Ramos (cell line): ENCODE measurements around the gene UBA6.
"Not testable (repeated sequence)": the region's sequence is repeated elsewhere in the genome, so short reads cannot be mapped to it uniquely, and the experiment has no call there.

Source experiments
- in situ Hi-C: fragments of 300-500 bp; cut with MboI; formaldehyde crosslinking; loops from one replicate; pipeline ENCODE4 v1.14.3; 2022; ENCODE audit warnings: low sequenced_read_pairs; ENCODE audit not compliant: unreplicated experiment

UBA6 gene

DNA sequence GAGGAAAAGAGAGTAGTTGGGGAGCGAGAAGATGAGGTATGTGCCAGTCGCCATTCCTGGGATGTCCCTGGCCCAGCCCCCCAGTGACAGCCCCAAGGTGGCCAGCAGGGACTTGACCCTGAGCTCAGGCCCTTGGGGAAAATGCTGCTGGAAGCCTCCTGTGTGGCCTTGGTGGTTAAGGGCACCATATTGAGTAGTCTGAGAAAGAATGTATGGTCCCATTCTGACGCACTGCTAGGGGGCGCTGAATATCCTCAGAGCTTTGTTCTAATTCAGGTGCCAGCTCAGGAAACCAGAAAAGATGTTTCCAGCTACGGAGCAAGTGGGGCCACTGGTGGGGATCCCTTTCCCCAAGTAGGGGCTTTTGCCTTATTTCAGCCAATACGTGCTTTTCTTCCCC lies 14.0 kb upstream of the UBA6 start:
- in situ Hi-C loops, result no loop called here

DNA sequence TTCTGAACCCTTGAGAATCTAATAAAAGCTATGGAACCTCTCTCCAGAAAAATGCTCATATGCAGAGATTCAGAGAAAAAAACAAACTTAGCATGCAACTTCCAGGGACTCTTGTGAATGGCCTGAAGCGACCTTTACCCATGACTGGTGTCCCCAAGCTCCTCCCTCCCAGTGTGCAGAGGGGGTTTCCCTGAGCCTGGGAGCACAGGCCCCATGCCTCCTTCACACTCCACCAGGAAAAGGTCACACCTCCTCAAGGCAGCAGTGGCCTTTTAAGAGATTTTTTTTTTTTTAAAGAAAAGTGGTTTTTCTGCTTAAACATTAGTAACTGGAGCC lies 13.3 kb upstream of the UBA6 start:
- in situ Hi-C loops, result no loop called here

DNA sequence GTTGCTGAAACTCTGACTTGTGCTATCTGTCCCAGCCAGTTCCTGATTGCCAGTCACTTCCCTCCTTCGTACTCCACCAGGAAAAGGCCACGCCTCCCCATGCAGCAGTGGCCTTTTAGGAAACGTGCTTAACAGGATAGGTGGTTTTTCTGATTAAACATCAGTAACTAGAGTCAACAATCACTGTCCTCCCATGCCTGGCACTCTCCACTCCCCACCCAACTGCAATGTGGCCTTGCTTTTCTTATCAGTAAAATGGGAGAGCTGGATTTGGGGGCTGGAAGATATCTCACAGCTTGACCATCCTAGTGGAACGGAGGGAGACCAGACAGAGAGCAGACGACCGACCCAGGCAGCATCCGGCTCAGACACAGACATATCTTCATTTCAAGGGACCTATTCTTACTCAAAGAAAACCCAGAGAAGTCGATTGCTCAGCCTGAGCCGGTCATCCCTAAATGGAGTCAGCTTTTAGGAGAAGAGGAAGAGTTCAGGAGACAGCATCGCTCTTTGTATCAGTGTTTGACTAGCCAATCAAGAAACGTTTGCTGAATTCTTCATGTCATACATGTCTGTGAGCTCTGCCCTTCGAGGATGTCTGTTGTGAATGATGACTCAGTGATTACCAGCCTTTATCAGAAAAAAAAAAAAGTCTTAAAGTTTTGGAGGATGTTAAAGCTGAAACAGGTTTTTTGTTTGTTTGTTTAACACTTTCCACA lies 12.7 kb upstream of the UBA6 start:
- in situ Hi-C loops, result no loop called here

DNA sequence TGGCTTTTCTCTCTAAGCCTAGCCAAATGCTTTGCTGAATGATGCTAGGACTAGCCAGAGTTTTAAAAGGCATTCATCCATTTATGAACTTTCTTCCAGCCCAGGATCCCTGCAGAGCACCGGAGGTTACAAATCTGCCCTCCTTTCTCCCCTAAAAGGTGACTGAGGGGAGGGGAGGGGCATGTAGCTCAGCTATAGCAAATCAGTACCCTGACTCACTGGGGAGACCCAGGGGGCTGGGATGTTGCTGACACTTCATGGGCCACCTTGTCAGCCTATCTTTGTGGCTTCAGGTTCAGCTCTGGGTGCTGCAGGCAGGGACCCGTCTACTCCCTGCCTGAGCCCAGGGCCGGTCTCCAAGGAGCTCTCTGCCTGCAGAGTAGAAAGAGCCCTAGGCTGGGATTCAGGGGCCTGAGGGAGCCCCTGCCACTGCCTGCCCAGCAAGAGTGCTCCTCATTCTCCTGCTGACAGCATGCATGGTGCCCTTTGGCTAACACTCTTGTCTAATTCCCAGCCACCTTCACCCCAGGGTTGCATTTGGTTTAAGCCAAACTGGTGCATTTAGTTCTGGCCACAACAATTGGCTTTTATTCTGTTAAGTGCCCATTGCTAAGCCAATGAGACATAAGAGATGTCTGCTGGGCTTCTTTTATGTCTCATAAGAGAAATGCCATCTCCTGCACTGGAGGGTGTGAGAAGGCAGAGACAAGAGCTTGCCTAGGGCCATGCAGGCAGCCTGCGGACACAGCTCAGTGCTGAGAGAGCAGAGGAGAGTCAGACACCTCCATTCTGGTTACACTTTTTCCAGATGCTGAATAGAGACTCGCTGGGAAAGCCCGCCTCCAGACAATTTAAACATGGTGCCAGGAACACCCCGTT lies 11.9 kb upstream of the UBA6 start:
- in situ Hi-C loops, result no loop called here

DNA sequence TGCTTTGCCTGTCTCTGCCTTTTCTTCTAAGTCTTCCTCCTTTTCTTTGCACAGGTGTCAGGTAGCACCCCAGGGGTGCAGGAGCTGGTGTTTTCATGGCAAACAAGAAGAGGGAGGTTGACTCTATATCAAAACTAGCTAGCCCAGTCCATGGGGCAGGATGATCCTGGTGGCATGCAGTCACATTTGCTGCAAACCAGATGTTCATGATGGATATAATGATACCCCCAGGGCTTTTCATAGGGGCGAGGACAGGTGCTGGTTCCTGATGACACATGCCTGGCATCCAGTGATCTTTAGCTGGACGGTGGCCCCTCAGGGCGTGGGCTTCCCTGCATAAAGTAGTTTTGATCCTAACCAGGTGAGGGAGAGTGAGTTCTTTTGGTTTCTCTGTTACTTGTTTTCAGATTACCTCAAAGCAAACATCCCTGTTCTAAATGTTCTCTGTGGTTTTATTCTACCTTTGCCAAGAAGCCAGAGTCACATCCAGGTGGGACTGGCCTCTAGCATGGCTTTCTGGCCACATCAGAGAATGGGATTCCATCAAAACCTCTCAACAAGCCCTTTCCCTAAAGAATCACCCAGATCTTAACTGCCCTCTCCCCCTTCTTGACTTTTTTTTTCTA lies 11.2 kb upstream of the UBA6 start:
- in situ Hi-C loops, result no loop called here

DNA sequence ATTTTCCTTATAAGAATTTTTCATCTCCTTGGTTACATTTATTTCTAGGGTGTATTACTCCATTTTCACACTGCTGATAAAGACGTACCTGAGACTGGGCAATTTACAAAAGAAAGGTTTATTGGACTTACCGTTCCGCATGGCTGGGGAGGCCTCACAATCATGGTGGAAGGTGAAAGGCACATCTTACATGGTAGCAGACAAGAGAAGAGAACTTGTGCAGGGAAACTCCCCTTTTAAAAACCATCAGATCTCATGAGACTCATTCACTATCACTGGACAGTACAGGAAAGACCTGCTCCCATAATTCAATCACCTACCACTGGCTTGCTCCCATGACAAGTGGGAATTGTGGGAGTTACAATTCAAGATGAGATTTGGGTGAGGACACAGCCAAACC lies 5.7 kb upstream of the UBA6 start:
- in situ Hi-C loops, result not testable (repeated sequence)

DNA sequence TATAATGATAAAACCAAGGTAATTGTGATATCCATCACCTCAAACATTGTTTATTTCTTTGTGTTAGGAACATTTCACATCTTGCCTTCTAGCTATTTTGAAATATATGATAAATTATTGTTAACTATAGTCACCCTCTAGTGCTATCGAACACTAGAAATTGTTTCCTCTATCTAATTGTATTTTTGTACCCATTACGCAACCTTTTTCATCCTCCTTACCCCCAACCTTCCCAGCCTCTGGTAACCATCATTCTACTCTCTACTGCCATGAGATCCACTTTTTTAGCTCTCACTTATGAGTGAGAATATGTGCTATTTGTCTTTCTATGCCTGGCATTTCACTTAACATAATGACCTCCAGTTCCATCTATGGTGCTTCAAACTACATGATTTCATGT lies 3.9 kb upstream of the UBA6 start:
- in situ Hi-C loops, result no loop called here

DNA sequence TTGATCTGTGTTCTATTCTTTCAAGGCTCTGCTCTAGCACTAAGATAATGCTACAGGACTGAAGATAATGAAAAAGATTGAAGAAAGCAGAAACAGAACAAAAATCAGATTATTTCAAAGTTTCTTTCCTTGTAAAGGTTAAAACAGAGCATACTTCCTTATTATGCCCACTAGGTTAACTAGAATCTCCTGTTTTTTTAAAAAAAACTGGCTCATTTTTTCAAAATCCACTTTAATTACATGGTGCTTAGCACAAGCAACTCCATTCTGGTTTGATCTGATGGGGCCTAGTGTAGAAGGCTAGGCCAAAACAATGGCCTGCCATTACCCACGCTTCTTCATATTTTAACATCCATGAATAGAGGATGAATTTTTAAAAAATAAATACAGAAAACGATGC lies 1.2 kb upstream of the UBA6 start:
- in situ Hi-C loops, result no loop called here

DNA sequence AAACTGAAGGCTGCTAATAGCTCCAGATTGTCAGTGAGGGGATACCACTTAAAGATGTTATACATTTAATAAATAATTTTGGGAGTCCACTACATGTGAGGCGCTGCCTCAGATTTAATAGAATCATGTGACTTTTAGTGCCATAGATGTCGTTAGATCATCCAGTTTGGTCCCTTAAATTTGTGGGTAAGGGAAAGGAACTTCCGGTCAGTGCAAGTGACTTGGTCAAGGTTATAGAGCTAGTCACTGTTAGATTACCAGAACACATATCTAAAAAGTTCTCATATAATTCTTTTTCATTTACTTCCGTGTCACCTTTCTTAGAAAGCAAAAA lies 529 bp upstream of the UBA6 start:
- in situ Hi-C loops, result no loop called here

DNA sequence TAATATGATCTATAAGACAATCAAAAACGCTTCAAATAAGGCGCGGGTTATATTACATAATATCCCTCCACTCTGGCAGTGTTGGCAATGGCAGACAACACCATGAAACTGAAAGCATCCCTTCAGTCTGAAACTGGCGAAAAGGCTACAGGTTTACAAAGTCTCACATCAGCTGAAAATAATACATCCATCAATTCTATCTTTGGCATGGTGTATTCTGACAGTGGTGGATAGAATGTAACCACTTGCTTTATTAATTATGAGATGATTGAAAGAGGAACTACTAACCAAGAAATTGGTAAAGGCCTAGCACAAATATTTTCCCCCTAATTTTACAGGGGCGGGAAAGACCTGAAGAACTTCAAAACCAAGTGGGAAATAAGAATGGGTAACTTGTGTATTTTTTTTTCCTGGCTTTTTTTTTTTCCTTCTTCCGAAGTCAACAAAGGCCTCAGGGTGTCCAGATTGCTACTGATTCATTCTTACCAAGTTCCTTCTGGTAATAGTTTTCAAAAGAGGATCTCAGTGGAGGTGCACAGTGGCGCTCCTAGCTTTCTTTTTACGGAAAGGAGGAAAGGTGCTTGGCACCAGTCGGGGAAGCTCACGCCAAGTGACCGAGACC lies 728 bp downstream of the UBA6 start:
- in situ Hi-C loops, result no loop called here

DNA sequence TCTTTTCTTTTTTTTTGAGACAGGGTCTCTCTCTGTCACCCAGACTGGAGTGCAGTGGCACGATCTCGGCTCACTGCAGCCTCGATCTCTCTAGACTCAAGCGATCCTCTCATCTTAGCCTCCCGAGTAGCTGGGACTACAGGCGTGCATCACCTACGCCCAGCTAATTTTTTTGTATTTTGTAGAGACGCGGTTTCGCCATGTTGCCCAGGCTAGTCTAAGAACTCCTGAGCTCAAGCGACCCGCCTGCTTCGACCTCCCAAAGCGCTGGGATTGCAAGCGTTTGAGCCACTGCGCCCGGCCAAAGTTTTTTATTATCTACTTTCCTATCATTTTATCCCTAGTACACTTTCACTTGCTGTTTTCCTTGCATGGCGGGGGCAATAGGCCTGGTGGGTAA lies 1.4 kb downstream of the UBA6 start:
- in situ Hi-C loops, result no loop called here

DNA sequence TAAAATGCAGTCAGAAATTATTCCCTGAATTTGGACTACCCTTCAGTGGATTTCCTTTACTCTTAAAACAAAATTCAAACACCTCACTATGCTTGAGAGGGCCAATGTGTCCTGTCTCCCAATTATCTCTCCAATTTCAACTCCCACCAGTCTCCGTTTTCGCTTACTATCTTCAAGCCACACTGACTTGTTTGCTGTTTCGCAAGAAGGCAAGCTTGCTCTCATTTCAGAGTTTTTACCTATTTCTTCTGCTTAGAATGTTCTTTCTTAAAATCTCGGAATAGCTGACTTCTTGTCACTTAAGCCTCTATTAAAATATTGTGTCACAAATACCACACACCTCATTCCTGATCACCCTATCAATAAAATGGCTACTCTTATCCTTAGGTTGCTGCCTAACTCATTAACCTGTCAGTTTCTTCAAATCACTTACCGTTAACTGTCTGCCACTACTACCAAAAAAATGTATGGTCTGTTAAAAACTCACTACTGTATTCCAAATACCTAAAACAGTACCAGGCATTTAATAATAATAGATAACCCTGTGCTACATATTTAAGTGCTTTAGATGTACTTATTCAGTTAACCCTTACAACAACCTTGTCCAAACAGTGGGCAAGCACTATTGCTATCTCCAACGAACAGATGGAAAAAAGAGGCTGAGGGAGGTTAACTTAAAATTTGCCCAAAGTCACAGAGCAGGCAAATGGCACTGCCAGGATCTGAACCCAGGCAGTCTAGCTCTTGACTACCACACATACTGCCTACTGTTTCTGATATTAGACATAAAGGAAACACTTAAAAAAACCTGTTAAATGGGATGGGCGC lies 2.9 kb downstream of the UBA6 start:
- in situ Hi-C loops, result no loop called here

DNA sequence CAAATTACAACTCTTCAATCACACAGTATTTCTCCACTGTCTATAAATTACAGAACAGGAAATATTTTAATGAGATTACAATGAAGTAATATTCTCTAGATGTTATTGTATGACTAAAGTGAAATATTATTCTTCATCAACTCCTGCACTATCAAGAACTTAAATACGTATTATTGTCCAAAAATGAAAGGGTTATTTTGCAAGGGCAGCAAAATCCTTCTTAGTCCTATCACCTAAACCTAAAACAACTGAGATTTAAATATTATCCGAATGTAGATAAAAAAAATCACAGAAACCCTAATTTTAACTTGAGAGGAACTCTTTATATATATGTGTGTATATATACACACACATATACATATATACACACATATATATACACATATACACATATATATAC lies 4.9 kb downstream of the UBA6 start:
- in situ Hi-C loops, result no loop called here

DNA sequence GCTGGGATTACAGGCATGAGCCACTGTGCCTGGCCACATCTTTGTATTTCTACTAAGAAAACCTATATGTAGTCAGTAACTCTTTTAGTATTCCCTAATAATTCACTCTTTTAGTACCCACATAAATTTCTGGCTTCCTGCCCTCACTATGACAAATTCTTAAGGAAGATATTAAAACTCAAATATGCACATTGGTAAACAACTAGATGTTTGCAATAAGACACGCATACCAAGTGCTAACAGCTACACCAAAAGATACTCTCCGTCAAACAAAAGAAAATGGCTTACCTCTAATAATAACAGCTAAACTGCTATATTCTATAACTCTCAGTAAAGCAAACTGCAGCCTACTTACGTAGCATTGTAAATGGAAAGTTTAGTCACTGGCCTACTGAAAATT lies 6.3 kb downstream of the UBA6 start:
- in situ Hi-C loops, result no loop called here

DNA sequence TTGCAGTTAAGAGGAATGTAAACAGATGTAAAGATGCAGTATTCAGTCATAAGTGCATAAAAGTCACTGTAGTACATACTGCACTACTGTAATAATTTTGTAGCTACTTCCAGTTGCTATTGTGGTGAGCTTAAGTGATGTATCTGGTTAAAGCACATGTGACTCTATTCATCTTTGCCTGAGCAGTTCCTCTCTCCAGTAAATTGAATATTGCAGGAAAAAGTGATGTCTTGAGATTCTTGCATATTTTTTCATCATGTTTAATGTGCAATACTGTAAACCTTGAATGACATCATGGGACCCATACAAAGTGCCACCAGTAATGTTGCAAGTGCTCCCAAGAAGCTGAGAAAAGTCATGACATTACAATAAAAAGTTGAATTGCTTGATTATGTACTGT lies 9.6 kb downstream of the UBA6 start:
- in situ Hi-C loops, result no loop called here

DNA sequence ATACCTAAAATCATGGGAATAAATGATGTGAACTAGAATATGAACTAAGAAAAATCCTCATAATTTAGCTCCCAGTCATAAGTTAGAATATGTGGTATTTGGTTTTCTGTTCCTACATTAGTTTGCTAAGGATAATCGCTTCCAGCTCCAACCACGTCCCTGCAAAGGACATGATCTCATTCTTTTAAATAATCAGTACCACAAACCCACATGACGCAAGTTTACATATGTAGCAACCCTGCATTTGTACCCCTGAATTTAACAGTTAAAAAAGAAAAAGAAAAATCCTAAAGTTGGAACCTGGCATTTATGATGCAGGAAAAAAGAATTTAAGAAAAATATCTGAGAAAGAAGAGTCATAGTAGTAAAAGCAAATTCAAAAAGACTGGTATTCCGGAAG lies 13.3 kb downstream of the UBA6 start:
- in situ Hi-C loops, result no loop called here

DNA sequence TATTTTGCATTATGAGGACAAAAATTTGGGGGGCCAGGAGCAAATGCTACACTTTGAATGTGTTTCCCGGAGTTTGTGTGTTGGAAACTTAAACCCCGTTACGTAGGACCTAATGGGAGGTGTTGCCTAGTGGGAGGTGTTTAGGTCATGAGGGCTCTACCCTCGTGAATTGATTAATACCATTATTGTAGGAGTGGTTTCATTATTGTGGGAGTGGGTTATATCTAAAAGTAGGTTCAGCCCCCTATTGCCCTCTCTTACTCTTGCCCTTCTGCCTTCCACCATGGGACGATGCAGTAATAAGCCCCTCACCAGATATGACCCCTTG lies 15.5 kb downstream of the UBA6 start:
- in situ Hi-C loops, result no loop called here

DNA sequence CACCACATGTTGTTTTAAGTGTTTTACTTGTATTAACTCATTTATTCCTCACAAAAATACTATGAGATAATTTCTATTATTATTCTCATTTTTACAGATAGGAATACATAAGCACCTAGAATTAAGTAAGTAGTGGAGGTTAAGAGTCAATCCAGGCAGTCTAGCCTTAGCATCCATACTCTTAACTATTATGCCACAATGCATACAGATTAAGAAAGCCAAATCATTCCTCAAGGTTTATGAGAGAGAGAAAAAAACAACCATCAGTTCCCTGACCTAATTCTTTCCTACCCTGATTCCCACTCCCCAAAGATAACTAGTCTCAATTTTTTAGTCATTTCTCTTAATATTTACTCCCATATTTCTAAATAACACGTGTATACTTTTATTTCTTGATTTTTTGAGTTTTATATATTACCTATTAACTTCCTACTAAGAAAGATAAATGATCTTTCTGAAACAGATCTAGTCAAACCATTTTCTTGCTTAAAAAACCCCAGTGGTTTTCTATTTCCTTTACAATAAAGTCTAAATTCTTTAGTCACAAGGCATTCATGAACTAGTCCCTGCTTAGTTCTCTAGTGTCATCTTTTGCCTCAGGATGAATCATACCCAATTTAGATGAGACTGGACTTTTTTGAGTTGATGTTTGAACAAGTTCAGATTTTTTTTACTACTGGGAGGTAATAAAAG lies 16.0 kb downstream of the UBA6 start:
- in situ Hi-C loops, result no loop called here

DNA sequence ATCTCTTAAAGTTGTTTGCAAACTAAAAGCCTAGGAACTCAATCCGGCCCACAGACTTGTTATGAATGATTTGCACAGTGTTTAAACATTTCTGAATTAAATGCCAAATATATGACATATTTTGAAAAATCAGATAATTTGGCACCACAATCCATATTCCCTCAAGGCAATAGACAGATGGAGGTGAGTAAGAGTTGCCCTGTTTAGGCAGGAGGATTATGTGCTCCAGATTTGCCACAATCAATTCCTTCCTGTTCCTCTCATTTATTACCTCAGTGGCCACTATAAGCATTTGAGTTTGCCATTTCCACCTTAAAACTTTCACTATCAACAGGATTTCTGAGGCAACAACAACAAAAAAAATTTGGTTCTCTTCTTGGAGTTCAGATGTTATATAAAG lies 18.7 kb downstream of the UBA6 start:
- in situ Hi-C loops, result no loop called here
